ENCODE results near the gene MCHR1. TPM values are rescaled to one million over a fixed set of nuclear protein-coding genes. Genes with fewer than 3 reads are reported as not detected.
"Not testable (repeated sequence)": the region's sequence is repeated elsewhere in the genome, so short reads cannot be mapped to it uniquely, and the experiment has no call there.

MCHR1 gene, protein sequence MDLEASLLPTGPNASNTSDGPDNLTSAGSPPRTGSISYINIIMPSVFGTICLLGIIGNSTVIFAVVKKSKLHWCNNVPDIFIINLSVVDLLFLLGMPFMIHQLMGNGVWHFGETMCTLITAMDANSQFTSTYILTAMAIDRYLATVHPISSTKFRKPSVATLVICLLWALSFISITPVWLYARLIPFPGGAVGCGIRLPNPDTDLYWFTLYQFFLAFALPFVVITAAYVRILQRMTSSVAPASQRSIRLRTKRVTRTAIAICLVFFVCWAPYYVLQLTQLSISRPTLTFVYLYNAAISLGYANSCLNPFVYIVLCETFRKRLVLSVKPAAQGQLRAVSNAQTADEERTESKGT
- total RNA-seq: 0.10 TPM

DNA sequence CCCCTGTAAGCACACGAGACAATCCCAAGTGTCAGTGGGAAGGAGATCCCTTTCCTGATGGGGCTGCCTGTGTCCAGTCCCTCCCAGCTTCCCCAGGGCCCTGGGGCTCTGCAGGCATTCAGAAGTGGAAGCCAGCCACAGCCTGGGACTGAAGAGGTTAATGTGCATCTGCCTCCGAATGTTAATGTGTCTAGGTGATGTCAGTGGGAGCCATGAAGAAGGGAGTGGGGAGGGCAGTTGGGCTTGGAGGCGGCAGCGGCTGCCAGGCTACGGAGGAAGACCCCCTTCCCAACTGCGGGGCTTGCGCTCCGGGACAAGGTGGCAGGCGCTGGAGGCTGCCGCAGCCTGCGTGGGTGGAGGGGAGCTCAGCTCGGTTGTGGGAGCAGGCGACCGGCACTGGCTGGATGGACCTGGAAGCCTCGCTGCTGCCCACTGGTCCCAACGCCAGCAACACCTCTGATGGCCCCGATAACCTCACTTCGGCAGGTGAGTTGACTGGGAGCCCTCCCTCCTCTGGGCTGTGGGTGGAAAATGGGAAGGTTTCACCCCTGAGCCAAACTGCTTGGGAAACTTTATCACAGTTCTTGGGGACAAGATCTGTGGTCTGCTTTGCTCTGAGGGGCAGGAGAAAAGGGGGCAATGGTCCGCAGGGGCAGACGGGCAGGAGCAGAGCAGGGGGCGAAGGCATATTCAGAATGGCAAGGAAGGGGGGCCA lies at the start of gene MCHR1:
TSS of gene MCHR1 (plus strand) at position 236 of the 715 bp plus-strand sequence. CDS start at position 405, 169 bp downstream.
- DNase-seq: no peak

DNA sequence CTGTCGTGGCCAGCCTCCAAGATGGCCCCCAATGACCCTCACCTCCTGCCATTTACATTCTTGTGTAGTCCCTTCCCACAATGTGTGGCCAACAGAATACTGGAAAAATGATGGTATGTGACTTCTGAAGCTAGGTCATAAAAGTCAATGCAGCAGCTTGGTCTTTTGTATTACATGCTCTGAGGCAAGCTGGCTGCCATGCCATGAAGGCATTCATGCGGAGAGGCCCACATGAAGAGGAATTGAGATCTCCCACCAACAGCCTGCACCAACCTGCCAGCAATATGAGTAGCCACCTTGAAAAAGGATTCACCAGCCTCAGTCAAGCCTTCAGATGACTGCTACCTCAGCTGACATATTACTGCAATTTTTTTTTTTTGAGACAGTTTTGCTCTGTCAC lies 47.4 kb upstream of the MCHR1 start:
- DNase-seq: no peak

DNA sequence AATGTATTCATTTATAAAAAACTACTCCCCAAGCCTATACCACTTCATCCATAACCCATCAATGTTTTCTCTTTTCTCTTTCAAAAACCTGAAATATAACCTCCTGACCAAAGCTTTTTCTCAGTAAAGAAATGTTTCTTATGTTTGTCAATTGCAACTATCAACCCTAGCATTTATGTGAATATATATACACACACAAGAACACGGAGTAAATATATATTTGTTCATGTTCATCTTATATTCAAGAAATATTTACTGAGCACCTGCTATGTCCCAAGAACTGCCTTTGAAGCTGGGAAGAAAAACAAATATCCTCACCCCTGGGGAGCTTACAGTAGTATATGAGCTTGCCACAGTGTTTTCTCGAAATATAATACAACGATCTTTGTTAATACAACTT lies 46.2 kb upstream of the MCHR1 start:
- no peak for DNase-seq

DNA sequence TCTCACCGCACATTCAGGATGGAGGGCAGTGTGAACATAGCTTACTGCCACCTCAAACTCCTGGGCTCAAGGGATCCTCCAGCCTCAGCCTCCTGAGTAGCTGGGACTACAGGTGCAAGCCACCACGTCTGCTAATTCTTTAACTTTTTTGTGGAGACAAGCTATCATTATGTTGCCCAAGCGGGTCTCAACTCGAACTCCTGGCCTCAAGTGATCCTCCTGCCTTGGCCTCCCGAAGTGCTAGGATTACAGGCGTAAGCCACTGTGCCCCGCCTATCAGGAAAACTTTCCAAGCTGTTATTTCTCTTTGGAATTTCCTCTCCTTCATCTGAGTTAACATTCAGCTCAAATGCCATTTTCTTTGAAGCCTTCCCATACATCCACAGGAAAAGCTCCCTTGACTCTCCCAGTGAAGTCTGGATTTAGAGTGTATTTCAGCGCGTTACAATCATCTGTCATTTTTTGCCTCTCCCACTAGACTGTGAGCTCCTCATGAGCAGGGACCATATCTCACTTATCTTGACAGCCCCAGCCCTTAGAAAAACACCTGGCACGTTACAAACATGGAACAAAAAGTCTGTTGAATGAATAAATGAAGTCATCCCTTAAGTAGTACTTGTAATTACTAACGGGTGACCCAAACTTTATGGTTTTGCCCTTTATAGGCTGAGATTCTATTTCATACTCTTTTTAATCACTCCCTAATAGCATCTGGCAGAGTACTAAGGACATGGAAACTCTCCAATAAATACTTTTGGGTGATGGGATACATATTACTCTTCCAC lies 45.0 kb upstream of the MCHR1 start:
- DNase-seq: no peak

DNA sequence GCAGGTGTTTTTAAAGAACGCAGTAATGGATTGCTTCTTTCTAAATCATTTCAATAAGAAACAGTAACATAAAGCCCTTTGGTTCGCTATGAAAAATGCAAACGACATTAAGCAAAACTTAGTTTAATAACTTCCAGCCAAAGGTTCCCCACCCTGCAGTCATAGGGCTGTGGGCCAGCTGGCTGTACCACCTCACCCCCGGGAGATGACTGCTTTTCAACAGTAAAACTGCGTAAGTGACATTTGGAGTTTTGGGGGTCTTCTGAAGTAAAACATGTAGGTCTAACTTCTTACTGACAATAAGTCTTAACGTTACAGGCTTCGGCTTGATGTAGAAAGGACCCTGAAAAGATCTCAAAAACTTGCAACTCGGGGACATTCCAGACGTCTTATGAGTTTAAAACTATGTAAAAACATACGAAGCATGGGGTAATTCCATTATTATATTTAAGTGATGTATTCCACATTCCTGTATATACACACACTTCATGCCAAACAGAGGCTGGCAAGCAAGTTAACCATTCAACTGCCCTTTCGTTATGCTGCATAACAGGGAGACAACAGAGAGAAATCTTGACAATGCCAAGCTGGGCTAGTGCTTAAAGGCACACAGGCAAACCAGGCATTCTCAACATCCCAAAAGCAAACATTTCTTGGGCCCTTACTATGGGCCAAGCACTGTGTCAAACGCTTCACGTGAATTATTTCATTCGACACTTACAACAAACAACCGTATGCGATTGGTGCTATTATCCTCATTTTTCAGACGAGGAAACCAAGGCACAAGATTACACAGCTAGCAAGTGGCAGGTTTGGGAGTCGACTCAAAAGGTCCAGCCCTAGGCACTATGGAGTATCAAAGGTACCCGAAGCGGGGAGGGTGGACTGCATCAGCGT lies 44.0 kb upstream of the MCHR1 start:
- DNase-seq: no peak

DNA sequence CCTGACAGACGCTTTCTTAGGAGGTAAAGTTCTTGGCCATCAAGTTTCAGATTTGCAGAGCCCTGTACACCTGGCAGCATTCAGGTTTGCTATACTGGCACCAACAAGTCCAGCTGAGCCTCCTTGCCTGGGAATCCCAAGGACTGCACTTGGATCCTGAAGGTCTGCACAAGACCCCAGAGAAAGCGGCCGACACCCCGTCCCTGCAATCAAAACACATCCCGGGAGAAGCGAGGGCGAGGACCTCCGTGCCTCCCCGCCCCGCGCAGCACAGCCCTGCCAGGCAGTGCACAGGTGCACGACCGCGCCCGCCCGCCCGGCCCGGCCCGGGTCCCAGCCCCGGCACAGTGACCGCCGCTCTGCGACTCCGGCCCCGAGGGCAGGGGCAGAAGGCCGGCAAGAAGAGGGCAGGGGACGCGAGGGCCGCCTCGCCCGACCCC lies 43.3 kb upstream of the MCHR1 start:
- peak; percentile 40 for DNase-seq

DNA sequence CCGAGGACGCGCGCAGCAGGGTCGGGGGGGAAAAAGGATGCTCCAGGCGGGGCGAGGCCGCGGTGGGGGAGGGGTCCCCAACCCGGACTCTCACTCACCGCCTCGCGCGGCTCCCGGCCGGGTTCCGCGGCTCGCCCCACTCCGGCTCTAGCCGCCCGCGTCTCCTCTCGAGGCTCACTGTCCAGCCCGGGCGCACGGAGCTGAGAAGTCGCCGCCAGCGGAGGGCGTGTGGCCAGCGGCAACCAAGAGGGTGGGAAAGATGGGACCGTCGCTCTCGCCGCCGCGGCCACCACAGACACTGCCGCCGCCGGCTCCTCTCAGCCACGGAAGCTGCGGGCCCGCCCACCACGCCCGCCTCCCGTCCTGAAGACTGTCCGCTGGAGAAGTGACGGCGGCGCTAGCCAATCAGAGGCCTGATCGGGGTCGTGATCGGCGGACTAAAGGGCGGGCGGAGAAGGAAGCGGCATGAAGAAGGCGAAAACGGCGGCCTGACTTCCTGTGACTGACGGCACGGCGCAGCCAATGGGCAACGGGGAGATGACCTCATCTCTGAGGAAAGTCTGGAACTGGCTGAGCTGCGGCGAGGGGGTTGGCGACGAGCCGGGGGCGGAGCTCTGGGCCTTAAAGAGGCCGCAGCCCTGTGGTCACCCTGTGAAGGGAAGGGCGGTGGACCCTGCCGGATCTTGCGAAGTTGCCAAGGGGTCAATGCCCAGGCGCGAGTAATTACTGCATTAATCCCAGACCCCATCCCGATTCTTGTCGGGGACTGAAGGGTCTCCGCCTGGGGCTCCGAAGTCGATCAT lies 42.7 kb upstream of the MCHR1 start, which contains the start of gene MRTFA:
TSS of gene MRTFA (minus strand) at position 340 of the 803 bp plus-strand sequence.
- DNase-seq: peak; percentile 100

DNA sequence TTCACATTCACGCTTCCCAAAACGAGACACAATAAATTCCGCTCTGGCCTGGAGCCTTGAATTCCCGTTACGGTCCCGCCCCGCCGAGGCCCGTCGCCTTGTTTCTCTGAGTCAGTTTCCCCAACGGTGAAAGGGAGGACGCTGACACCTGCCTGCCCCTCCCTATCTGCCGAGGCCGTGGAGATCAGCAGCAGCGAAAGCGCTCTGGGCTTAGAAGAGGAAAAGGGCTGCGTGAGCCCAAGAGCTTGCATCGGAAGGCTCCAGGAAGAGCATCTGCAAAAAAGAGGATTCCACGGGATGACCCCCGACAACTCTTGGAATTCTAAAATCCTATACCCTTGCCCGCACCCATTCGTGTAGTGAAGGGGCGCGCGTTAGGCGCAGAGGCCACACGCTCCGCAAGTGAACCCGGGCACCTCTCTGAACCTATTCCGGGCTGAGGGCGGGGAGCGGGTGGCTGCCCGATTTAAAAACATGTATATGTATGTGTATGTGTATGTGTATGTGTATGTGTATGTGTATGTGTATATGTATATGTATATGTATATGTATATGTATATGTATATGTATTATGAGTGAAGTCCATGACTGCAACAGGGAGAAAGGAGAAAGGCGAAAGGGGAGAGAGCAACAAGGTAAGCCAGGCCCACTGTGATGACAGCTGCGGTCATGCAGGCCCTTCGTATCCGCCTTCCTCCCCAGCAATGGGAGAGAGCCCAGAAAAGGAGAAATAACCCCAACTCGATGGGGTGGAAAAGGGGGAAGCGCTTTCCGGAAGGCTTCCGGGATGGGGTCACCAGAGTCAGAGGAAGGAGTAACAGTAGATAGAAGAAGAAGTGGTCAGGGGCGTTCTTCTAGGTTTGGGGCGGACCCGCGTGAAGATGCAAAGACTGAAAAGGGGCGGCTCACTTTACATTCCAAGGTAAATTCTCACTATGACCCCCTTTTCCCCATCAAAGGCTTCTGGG lies 41.8 kb upstream of the MCHR1 start:
- peak; percentile 25 for DNase-seq

DNA sequence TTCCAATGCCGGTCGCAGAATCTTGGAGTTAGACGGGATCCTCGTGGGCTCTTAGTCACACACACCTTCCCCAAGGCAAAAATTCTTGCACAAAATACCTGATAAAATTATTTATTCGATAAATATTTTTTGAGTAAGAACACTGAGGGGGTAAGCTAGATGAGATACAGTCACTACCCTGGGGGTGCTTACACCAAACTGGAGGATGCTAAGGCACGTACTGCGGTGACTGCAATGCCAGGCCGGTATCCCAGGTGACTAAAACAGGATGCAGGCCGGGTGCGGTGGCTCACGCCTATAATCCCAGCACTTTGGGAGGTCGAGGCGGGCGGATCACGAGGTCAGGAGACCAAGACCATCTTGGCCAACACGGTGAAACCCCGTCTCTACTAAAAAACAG lies 41.0 kb upstream of the MCHR1 start:
- no peak for DNase-seq

DNA sequence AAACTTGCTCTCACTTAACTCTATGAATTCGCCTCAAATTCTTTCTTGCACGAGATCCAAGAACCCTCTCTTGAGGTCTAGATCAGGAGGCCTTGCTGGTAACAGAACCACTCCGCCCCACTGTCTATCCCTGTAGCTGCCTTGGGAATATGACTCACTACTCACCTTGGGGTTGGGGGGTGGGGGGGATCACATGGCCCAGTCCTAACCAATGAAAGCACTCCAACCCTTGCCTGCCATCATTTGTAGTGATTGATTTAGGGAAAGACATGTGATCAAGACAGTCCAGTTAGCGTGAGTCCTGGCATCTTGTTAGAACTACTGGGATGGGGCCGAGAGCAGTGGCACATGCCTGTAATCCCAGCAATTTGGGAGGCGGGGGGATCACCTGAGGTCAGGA lies 38.0 kb upstream of the MCHR1 start:
- no peak for DNase-seq

DNA sequence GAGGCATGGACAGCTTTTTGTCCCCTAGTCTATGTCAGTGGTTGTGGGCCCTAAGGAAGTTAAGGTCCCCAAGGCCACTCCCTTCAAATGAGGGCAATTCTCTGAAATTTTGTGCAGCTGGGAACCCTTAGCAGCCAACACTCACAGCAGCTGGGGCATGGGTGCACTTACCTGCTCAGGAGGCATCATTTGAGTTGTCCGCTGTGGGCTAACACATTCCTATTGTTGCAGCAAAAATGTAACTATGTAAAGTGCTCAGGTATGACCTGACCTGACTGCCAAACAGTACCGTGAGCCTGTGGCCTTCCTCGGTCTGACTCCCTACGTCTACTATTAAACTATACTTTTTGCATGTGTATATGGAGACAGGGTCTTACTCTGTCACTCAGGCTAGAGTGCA lies 37.0 kb upstream of the MCHR1 start:
- DNase-seq: no peak

DNA sequence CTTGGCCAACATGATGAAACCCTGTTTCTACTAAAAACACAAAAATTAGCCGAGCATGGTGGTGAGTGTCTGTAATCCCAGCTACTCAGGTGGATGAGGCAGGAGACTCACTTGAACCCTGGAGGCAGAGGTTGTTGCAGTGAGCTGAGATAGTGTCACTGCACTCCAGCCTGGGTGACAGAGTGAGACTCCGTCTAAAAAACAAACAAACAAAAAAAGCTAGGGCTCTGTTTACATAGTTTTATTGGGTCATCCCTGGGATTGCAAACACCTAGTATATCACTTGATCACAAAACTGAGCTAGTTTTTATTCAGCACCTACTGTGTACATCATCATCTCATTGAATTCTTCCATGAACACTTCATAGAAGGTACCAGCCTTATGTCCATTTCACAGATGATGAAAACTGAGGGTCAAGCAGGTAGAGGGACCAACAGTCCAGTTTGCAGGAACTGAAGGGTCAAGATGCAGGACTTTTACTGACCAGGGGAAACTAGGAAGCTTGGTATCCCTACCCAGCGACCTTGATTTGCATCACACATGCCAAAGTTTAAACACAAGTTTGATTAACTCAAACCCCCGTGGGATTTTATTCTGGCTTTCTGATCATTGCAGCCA lies 33.6 kb upstream of the MCHR1 start:
- DNase-seq: no peak

DNA sequence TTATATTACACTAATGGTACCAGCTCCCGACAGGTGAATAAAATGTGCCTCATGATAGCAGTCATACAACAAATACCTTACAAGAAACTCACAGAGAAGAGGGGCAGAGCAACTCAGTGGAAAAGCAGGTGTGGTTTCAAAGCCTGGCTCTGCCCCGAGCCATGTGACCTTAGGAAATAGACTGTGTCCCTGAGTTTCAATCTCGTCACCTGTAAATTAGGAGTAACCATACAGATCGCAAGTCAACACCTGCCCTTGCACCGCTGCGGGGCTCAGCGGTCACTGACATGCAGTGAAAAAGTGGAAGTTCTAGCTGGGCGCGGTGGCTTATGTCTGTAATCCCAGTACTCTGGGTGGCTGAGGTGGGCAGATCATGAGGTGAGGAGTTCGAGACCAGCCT lies 30.9 kb upstream of the MCHR1 start:
- DNase-seq: no peak

DNA sequence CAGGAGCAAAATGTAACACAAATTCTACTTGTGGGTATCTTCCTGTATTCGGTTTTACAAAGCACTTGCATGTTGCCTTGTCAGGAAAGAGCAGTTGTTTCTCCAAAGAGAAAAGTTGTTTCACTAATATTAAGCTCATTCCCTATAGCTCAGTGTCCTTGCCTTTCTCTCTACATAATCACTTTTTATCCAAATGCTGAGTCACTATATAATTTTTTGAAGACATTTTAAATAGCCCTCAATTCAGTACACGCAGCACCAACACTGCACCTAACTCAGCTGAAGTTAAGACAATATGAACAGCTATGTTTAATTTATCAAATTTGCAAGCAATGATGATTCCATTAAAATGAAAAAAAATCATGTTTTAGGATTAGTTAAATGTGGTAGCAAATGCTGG lies 28.2 kb upstream of the MCHR1 start:
- DNase-seq: no peak

DNA sequence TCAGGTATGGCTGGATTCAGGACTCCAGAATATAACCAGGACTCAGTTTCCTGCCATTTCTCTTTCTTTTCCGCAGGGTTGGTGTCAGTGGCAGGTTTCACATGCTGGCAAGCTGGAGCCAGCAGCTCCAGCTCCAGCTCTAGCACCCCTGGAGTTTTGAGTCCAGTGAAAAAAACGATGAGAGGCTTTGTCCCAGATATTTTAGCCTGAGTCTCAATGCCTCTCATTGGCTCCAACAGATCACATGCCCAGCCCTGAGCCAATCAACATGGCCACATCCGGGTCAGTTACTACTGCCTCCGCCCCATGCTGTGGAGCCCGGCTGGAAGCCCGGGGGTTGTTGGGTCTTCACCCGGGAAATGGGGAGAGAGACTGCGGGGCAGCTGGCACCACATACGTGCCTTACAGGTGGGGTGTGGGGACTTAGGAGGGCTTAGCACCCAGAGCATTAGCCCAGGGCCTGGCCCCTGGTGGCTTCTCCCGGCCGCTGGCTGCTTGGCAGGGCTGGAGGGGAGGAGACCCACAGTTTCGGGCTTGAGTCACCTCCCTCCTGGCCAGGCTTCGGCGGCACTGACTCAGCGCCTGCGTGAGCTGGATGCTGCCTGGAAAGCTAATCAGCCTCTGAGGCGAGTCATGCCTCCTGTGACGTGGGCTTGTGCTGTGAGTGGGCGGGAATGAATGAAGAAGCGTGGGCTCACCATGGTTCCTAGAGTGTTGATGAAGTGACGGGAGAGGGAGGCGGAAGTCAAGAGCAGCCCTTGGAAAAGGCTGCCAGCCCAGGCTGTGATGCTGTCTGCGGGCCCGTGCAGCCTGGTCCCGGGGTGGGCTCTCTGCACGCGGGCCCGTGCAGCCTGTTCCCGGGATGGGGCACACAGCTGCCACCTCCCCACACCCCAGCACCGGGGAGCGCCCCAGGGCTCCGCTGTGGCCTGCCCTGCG lies 27.5 kb upstream of the MCHR1 start:
- DNase-seq: peak; percentile 95

DNA sequence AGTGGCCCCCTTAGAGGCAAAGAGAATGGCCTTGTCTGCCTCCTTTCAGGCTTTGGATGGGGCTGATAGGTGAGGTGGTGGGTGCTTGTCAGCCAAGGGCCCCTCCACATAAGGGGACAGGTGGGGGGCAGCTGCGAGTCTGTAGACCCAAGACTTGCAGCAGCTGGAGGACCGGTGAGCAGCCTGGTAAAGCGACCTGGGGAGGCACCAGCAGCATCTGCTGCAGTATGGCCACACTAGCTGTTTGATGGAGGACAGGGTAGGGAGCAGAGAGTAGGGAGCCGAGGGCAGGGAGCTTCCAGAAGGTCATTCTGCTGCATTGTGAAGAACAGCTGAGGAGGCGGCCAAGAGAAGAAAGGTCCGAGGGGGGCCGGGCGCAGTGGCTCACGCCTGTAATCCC lies 25.9 kb upstream of the MCHR1 start:
- DNase-seq: no peak

DNA sequence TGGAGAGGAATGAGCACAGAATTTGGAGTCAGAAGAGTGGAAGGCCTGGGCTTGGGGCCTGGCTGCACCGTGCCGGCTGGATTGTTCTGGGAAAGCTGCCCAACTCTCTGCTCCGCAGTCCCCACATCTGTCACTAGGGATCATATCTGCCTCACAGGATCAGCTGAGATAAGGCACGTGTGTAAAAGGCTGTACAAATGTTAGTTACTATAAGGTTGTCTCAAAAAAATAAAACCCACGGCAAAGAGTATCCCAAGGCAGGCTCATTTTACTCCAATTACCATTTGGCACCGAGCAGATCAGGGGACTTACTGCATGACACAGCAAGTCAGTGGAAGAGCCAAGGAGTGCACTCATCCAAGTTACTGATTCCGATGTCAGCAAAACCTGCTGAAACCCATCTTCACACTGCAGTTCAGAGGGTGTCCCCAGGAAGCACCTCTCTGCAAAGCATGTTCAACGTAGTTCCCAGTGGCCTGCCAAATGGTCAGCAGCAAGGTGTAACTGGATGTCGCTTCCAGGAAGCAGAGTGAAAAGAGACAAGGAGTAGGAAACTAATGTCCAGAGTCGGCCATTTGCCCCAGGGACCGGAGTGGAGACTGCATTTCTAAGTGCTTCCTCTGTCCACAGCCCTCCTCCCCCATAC lies 24.6 kb upstream of the MCHR1 start:
- peak; percentile 95 for DNase-seq

DNA sequence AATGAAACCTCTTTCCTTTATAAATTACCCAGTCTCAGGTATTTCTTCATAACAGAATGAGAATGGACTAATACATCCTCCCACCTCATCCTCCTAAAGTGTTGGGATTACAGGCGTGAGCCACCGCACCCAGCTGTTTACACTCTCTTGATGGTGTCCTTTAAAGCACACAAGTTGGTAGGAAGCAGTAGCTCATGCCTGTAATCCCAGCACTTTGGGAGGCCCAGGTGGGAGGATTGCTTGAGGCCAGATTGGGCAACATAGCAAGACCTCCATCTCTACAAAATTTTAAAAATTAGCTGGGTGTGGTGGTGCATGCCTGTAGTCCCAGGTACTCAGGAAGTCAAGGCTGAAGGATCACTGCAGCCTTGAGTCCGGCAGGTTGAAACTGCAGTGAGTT lies 23.3 kb upstream of the MCHR1 start:
- DNase-seq: not testable (repeated sequence)

Data from tongue (tissue), 2 donors.